Keratinocyte (primary cell): Measurements from ENCODE around the gene PAX9. TPM values are rescaled to one million over a fixed set of nuclear protein-coding genes. Genes with fewer than 3 reads are reported as not detected.
A peak's percentile ranks its signal among the peaks of the same experiment; 100 is the strongest.

Source experiments
- DNase-seq: peaks from one replicate; pipeline ENCODE4 v3.0.0-alpha.2; 2011; ENCODE audit warnings: low read depth, missing footprints, low spot score
- FAIRE-seq: peaks from 2 replicates; lab custom pipeline; 2011; peaks lifted over from hg19 to GRCh38; lab: Jason Lieb, UNC
- H2AFZ ChIP-seq: 2 replicates; pipeline ENCODE4 v1.6.0; 2012; ENCODE audit warnings: low read length, control low read depth, inconsistent platforms; ENCODE audit not compliant: control insufficient read depth
- H3K27ac ChIP-seq: 2 replicates; pipeline ENCODE4 v1.5.1; 2011; ENCODE audit warnings: low read length; ENCODE audit not compliant: control insufficient read depth, insufficient read depth
- H3K27me3 ChIP-seq: 3 replicates; pipeline ENCODE4 v1.6.0; 2011; ENCODE audit warnings: low read length; ENCODE audit not compliant: control insufficient read depth, insufficient read depth; ENCODE audit errors: extremely low read depth
- H3K36me3 ChIP-seq, 2 experiments: 2 replicates in 1 of 2; 3 replicates in 1 of 2; pipeline ENCODE4 v1.5.1; 2011; ENCODE audit warnings: low read length in 2 of 2, mild to moderate bottlenecking in 1 of 2; ENCODE audit not compliant: control insufficient read depth in 2 of 2, insufficient read depth in 2 of 2; ENCODE audit errors: extremely low read depth in 1 of 2
- H3K4me1 ChIP-seq: 3 replicates; pipeline ENCODE4 v1.5.1; 2011; ENCODE audit warnings: low read length; ENCODE audit not compliant: control insufficient read depth, insufficient read depth; ENCODE audit errors: extremely low read depth
- H3K4me2 ChIP-seq: 3 replicates; pipeline ENCODE4 v1.6.0; 2011; ENCODE audit warnings: low read depth, low read length; ENCODE audit not compliant: control insufficient read depth, insufficient read depth; ENCODE audit errors: extremely low read depth
- H3K4me3 ChIP-seq, 3 experiments: fragments of 200-600 bp in 1 of 3; sonication (generic) in 1 of 3; 2 replicates in 2 of 3; 3 replicates in 1 of 3; pipeline ENCODE4 v1.5.1; 2011 to 2016; ENCODE audit warnings: low read length in 3 of 3, mild to moderate bottlenecking in 3 of 3, control low read depth in 2 of 3, inconsistent platforms in 1 of 3, low read depth in 1 of 3, mixed read lengths in 1 of 3, mixed run types in 1 of 3, moderate library complexity in 1 of 3; ENCODE audit not compliant: control insufficient read depth in 2 of 3, insufficient read depth in 2 of 3; ENCODE audit errors: extremely low read depth in 1 of 3
- H3K79me2 ChIP-seq: 2 replicates; pipeline ENCODE4 v1.6.0; 2012; ENCODE audit warnings: low read length; ENCODE audit not compliant: control insufficient read depth, insufficient read depth
- H3K9ac ChIP-seq: 3 replicates; pipeline ENCODE4 v1.6.0; 2011; ENCODE audit warnings: low read length; ENCODE audit not compliant: control insufficient read depth, insufficient read depth; ENCODE audit errors: extremely low read depth
- H3K9me1 ChIP-seq: 3 replicates; pipeline ENCODE4 v1.6.0; 2011; ENCODE audit warnings: low read length; ENCODE audit not compliant: control insufficient read depth, insufficient read depth; ENCODE audit errors: extremely low read depth
- H3K9me3 ChIP-seq: 2 replicates; pipeline ENCODE4 v1.5.1; 2012; ENCODE audit warnings: low read depth, low read length; ENCODE audit not compliant: control insufficient read depth
- H4K20me1 ChIP-seq: 3 replicates; pipeline ENCODE4 v1.6.0; 2011; ENCODE audit warnings: low read length; ENCODE audit not compliant: control insufficient read depth, insufficient read depth; ENCODE audit errors: extremely low read depth
- CTCF ChIP-seq, 3 experiments: IDR thresholded peaks in 1 of 3; conservative IDR thresholded peaks in 1 of 3; optimal IDR thresholded peaks in 1 of 3; 2 replicates in 2 of 3; 3 replicates in 1 of 3; pipeline versions ENCODE3 to v1.5.1; 2011; ENCODE audit warnings: low read length in 3 of 3, mild to moderate bottlenecking in 3 of 3, moderate library complexity in 2 of 3, control low read depth in 1 of 3, inconsistent platforms in 1 of 3; ENCODE audit not compliant: insufficient read depth in 2 of 3; ENCODE audit errors: extremely low read depth in 1 of 3
- EZH2 ChIP-seq: IDR thresholded peaks from one replicate; pipeline ENCODE4 v1.6.1; 2012; ENCODE audit warnings: inconsistent platforms, mild to moderate bottlenecking, low read length, moderate library complexity
- dilution Hi-C: fragments of 300-500 bp; cut with MboI; formaldehyde crosslinking; loops from one replicate; pipeline ENCODE4 v1.7.0; 2020; ENCODE audit warnings: low sequenced_read_pairs; ENCODE audit not compliant: extremely low pct_ligation_motif_present
- polyA plus RNA-seq, 5 experiments: library from polyadenylated mRNA; depleted of rRNA in 3 of 5; stranded (reverse) in 3 of 5; stranded (forward) in 1 of 5; unstranded in 1 of 5; fragments of >200 nt; gene quantifications; 1 replicate in 1 of 5; 2 replicates in 3 of 5; 3 replicates in 1 of 5; pipeline versions ENCODE4 v1.2.1 to v1.2.3, GENCODE V29; 2011 to 2012; ENCODE audit warnings: missing spikeins in 2 of 5, low read depth in 1 of 5, low replicate concordance in 1 of 5

PAX9 gene
- polyA plus RNA-seq, 1 donor (not counting 4 experiments of a cell fraction or from before 2014, with no cell fraction given), result 1.1 TPM

- H3K4me1 ChIP-seq, result peaks cover 15% of the 10 kb centered on the region
- H3K36me3 ChIP-seq, result peaks cover 0 to 2% of the 10 kb centered on the region in 2 experiments
- no peaks in the 10 kb centered on the region for H3K9me3 ChIP-seq
- no peak for DNase-seq
- peak overlapping the region; percentile 44 to 84 (median 63) for H3K4me3 ChIP-seq
- TF ChIP-seq EZH2 (no peak), CTCF (optimal IDR thresholded peaks at IDR 0.05 in 1 of 3, IDR thresholded peaks at IDR 0.05 in 1 of 3, conservative IDR thresholded peaks at IDR 0.05 in 1 of 3; ENCODE audit: extremely low read depth in 1 of 3, insufficient read depth in 2 of 3, low read length in 3 of 3) (no peak)
- no peaks in the 10 kb centered on the region for H3K9me1 ChIP-seq
- peaks cover 79% of the 10 kb centered on the region for H3K27me3 ChIP-seq
- peak overlapping the region; percentile 95 for H2AFZ ChIP-seq
- dilution Hi-C loops, result no loop called here
- peak overlapping the region; percentile 63 for H3K9ac ChIP-seq
- no peak overlapping the region for H3K27ac ChIP-seq
- FAIRE-seq, result no peak
- H4K20me1 ChIP-seq, result no peaks in the 10 kb centered on the region
- H3K4me2 ChIP-seq, result peak overlapping the region; percentile 97
- no peaks in the 10 kb centered on the region for H3K79me2 ChIP-seq
These were observed 540 bp downstream of the PAX9 start for GRCh38 chr14:36662258-36662542.

- no peaks in the 10 kb centered on the region for H4K20me1 ChIP-seq
- H3K9me3 ChIP-seq, result no peaks in the 10 kb centered on the region
- no peak for DNase-seq
- H3K27ac ChIP-seq, result no peak overlapping the region
- H3K4me2 ChIP-seq, result peak overlapping the region; percentile 97
- H3K9ac ChIP-seq, result peak overlapping the region; percentile 63
- peak; percentile 9 for FAIRE-seq
- peaks cover 73% of the 10 kb centered on the region for H3K27me3 ChIP-seq
- peak overlapping the region; percentile 44 to 84 (median 63) for H3K4me3 ChIP-seq
- no peaks in the 10 kb centered on the region for H3K79me2 ChIP-seq
- TF ChIP-seq CTCF (optimal IDR thresholded peaks at IDR 0.05 in 1 of 3, IDR thresholded peaks at IDR 0.05 in 1 of 3, conservative IDR thresholded peaks at IDR 0.05 in 1 of 3; ENCODE audit: extremely low read depth in 1 of 3, insufficient read depth in 2 of 3, low read length in 3 of 3), result no peak
- peak; percentile 58 for TF ChIP-seq EZH2
- peak overlapping the region; percentile 95 for H2AFZ ChIP-seq
- peaks cover 15% of the 10 kb centered on the region for H3K4me1 ChIP-seq
- peaks cover 0 to 2% of the 10 kb centered on the region in 2 experiments for H3K36me3 ChIP-seq
- no peaks in the 10 kb centered on the region for H3K9me1 ChIP-seq
- dilution Hi-C loops, result no loop called here
These were observed 1.1 kb downstream of the PAX9 start for GRCh38 chr14:36662543-36663403.
